Heart left ventricle (tissue), 16 donors: ENCODE results near the gene PLA2R1. TPM values are rescaled to one million over a fixed set of nuclear protein-coding genes. Genes with fewer than 3 reads are reported as not detected.

Source experiments
- ATAC-seq, 4 donors: fragments of 200-7000 bp; cut with Tn5 transposase; one replicate each; pipeline ENCODE4 v1.9.1; 2020 to 2022; ENCODE audit warnings: moderate library complexity in 4 of 4, mild to moderate bottlenecking in 3 of 4, moderate number of reproducible peaks in 1 of 4
- DNase-seq, 5 donors: peaks; one replicate each; pipeline ENCODE4 v3.0.0-alpha.2; 2020
- H3K27ac ChIP-seq, 12 donors: fragments of 200-600 bp; sonication (generic) in 4 of 12; one replicate each; pipeline versions ENCODE4 v1.5.0 to v1.8.0; 2016 to 2022; ENCODE audit warnings: mild to moderate bottlenecking in 2 of 12
- H3K27me3 ChIP-seq, 9 donors: fragments of 200-600 bp; sonication (generic) in 2 of 9; one replicate each; pipeline versions ENCODE4 v1.5.1 to v1.8.0; 2016 to 2022; ENCODE audit warnings: mild to moderate bottlenecking in 3 of 9
- H3K36me3 ChIP-seq, 9 donors: fragments of 200-600 bp; sonication (generic) in 2 of 9; one replicate each; pipeline versions ENCODE4 v1.5.0 to v1.8.0; 2018 to 2022; ENCODE audit warnings: mild to moderate bottlenecking in 2 of 9
- H3K4me1 ChIP-seq, 12 donors: fragments of 200-600 bp; sonication (generic) in 4 of 12; one replicate each; pipeline versions ENCODE4 v1.5.0 to v1.8.0; 2016 to 2022; ENCODE audit warnings: mild to moderate bottlenecking in 3 of 12
- H3K4me3 ChIP-seq, 12 donors: fragments of 200-600 bp; sonication (generic) in 4 of 12; one replicate each; pipeline versions ENCODE4 v1.5.0 to v1.8.0; 2017 to 2022; ENCODE audit warnings: mild to moderate bottlenecking in 9 of 12, moderate library complexity in 4 of 12
- H3K9me3 ChIP-seq, 12 donors: fragments of 200-600 bp; sonication (generic) in 4 of 12; one replicate each; pipeline versions ENCODE4 v1.5.0 to v1.8.0; 2016 to 2022; ENCODE audit warnings: mild to moderate bottlenecking in 1 of 12
- POLR2A ChIP-seq, 2 donors: fragments of 450-650 bp; IDR thresholded peaks; one replicate each; pipeline ENCODE4 v1.6.1; 2017; ENCODE audit warnings: antibody characterized with exemption in 2 of 2, mild to moderate bottlenecking in 2 of 2, moderate library complexity in 2 of 2
- WGBS, 4 donors: extraction: QIAGEN DNeasy Blood & Tissue Kit in 2 of 4; methylation state at CpG; one replicate each; pipeline versions ENCODE4 v1.1.5 to v1.1.7; 2013 to 2018; 5-methylcytosine and 5-hydroxymethylcytosine counted together
- intact Hi-C, 10 donors: fragments of 100-400 bp; cut with DNase I; formaldehyde crosslinking; loops; one replicate each; pipeline versions ENCODE4 v1.11.1 to v1.14.2; 2022
- polyA plus RNA-seq, 2 donors: library from polyadenylated mRNA; stranded (reverse); fragments of 200-250 nt; gene quantifications; one replicate each; pipeline ENCODE4 v1.2.3, GENCODE V29; 2013
- total RNA-seq, 9 donors: library from RNA; depleted of rRNA in 2 of 9; stranded (reverse); fragments of >200 nt in 2 of 9; fragmentation: NEBNext Ultra II Directional in 3 of 9; extraction: Animal tissue kit (Norgen Biotek cat#: 25700) in 3 of 9; gene quantifications; one replicate each; pipeline versions ENCODE4 v1.1.0 to v1.2.4, GENCODE V29; 2016 to 2023
- TF ChIP-seq, protein P1 (sequence below), 12 donors: fragments of 200-600 bp; sonication (generic) in 4 of 12; IDR thresholded peaks; one replicate each; pipeline versions ENCODE4 v1.5.0 to v1.8.0; 2018 to 2022; ENCODE audit warnings: antibody characterized with exemption in 12 of 12, mild to moderate bottlenecking in 5 of 12
- donor health status: ischemic (EF 13 %, LVEDD 7.1; RV severe dilation, severe dysfunction).
- donor health status: healthy with polysubstance abuse.
- donor health status: DM: no; HTN: yes; CAD: no.
- donor health status: DM: no; HTN: no; CAD: no.
- donor health status: ischemic (EF 25% LVEDD 6.9; RV normal size, moderate dysfunction).
- donor health status: ischemic (EF 25% LVEDD 5.7; RV mildly dilated, moderate dysfunction).
- donor health status: healthy.
- donor health status: DM: yes; HTN: yes; CAD: no.
- donor health status: ischemic (EF 35%, LVEDD 5.7; RV mildly dilated, moderate dysfunction).
- donor health status: nonischemic (EF 11% LVEDD 7.7; RV severe dilation, severe dysfunction).
- donor health status: DM: yes; HTN: yes; CAD: no.
- donor health status: PGD.
- donor health status: ischemic (EF 29% LVEDD 5.4; RV normal size, mild dysfunction).
- donor health status: nonischemic (EF 23%, LVEDD 6.1; RV moderate dilation, normal function).

The PLA2R1 gene
- total and polyA plus RNA-seq, 11 donors, result 0.36 to 4.7 (median 2.1) TPM

DNA sequence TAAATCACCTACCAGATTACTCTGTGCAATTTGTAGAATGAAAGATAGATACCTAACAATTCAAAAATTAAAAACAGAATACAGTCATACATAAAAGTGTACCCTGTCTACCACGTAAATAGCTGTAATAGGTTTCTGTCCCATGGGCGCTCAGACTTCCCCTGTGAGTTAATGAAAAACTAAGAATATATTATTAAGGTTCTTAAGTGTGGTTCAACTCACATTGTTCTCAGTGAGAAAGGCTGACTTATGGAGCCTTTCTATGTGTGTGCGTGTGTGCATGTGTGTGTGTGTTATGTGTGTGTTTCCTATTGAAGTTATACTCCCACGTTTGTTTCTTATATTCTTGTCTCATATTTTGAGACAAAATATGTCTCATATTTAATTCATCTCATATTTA, 149.8 kb downstream of the PLA2R1 start:
- no peaks in the 10 kb centered on the region for H3K4me1 ChIP-seq
- H3K27ac ChIP-seq, result no peak overlapping the region
- DNase-seq (no peak), ATAC-seq (no peak)
- H3K4me3 ChIP-seq, result no peak overlapping the region
- H3K27me3 ChIP-seq, result no peaks in the 10 kb centered on the region
- no peaks in the 10 kb centered on the region for H3K36me3 ChIP-seq
- H3K9me3 ChIP-seq, result no peaks in the 10 kb centered on the region
- intact Hi-C loops, result no loop called here
- WGBS, 4 donors, result 89 to 94% (median 92%) methylated on average over 4 of the region's 4 CpGs
- no peak for TF ChIP-seq POLR2A (IDR thresholded peaks at IDR 0.05)
- TF ChIP-seq, protein P1, sequence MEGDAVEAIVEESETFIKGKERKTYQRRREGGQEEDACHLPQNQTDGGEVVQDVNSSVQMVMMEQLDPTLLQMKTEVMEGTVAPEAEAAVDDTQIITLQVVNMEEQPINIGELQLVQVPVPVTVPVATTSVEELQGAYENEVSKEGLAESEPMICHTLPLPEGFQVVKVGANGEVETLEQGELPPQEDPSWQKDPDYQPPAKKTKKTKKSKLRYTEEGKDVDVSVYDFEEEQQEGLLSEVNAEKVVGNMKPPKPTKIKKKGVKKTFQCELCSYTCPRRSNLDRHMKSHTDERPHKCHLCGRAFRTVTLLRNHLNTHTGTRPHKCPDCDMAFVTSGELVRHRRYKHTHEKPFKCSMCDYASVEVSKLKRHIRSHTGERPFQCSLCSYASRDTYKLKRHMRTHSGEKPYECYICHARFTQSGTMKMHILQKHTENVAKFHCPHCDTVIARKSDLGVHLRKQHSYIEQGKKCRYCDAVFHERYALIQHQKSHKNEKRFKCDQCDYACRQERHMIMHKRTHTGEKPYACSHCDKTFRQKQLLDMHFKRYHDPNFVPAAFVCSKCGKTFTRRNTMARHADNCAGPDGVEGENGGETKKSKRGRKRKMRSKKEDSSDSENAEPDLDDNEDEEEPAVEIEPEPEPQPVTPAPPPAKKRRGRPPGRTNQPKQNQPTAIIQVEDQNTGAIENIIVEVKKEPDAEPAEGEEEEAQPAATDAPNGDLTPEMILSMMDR (IDR thresholded peaks at IDR 0.05), result no peak

DNA sequence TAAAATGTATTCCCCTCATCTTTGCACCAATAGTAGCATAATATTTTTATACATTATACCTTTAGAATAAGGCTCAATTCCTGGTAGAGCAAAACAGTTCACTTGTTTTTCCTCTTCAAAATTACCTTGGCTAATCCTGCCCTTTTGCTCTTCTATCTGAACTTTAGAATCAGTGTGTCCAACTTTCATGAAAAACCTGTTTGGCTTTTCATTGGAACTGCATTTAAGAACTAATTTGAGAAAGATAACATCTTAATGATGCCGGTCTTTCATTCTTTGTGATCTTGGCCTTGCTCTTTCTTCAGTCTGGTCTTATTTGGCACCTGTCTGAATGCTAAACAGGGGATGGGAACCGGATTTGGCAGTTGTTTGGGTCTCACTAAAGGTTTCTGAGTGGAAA, 151.5 kb downstream of the PLA2R1 start:
- TF ChIP-seq, protein P1 (IDR thresholded peaks at IDR 0.05), result no peak
- no peak for TF ChIP-seq POLR2A (IDR thresholded peaks at IDR 0.05)

DNA sequence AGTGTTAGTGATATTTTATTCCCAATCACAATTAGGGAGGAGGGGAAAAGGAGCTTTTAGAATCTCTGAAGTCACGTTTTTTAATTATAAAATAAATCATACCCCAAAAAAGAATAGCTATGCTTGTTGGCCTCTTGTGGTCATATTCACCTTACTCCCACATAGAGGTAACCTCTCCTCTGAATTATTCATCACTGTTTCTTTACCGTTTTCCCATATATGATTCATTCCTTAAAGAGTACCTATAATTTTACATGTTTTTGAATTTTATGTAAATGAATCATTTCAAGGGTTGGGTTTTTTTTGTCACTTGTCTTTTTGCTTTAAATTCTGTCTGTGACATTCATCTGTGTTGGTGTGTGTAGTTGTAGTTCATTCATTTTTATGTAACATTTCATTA, 153.8 kb downstream of the PLA2R1 start:
- ATAC-seq (no peak), DNase-seq (no peak)
- intact Hi-C loops, result no loop called here
- peaks cover 0 to 11% (median 0%) of the 10 kb centered on the region in 9 donors for H3K27me3 ChIP-seq
- no peaks in the 10 kb centered on the region for H3K9me3 ChIP-seq
- 75 to 88% (median 82%) methylated on average over 2 of the region's 2 CpGs for WGBS, 4 donors
- no peak overlapping the region for H3K27ac ChIP-seq
- no peak for TF ChIP-seq POLR2A (IDR thresholded peaks at IDR 0.05)
- TF ChIP-seq, protein P1 (IDR thresholded peaks at IDR 0.05), result no peak
- H3K4me1 ChIP-seq, result peaks cover 0 to 13% (median 8%) of the 10 kb centered on the region in 12 donors
- H3K36me3 ChIP-seq, result no peaks in the 10 kb centered on the region
- H3K4me3 ChIP-seq, result no peak overlapping the region

More for the DNA sequence above, 151.5 kb downstream of the PLA2R1 start:
- no peaks in the 10 kb centered on the region for H3K27me3 ChIP-seq
- H3K4me3 ChIP-seq, result no peak overlapping the region
- H3K4me1 ChIP-seq, result no peaks in the 10 kb centered on the region
- intact Hi-C loops, result no loop called here
- H3K36me3 ChIP-seq, result no peaks in the 10 kb centered on the region
- no peak for ATAC-seq
- no peak overlapping the region for H3K27ac ChIP-seq
- no peaks in the 10 kb centered on the region for H3K9me3 ChIP-seq
- WGBS, 4 donors, result 33 to 74% (median 47%) methylated on average over 2 of the region's 2 CpGs
- DNase-seq, result no peak

DNA sequence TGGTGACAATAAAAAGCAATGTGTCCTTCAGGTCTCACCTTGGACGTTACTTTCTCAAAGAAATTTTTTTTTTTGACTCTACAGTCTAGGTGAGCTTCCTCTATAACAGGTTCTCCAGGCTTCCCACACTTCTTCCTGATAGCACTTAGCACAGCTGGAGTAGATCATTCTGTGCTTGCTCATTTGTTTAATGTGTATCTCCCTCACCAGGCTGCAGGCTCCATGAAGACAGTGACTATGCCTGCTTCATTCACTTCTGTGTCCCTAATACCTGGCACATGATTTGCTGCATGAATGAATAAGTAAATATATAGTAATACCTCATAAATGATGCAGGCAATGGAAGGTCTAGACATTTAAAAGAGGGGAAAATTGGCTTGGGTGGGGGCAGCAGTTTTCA, 154.5 kb downstream of the PLA2R1 start:
- peaks cover 0 to 20% (median 9%) of the 10 kb centered on the region in 12 donors for H3K4me1 ChIP-seq
- no peak overlapping the region for H3K27ac ChIP-seq
- intact Hi-C loops, result no loop called here
- H3K36me3 ChIP-seq, result no peaks in the 10 kb centered on the region
- no peak for ATAC-seq
- peaks cover 0 to 11% (median 0%) of the 10 kb centered on the region in 9 donors for H3K27me3 ChIP-seq
- no peaks in the 10 kb centered on the region for H3K9me3 ChIP-seq
- DNase-seq, result no peak
- TF ChIP-seq POLR2A (IDR thresholded peaks at IDR 0.05), result no peak
- TF ChIP-seq, protein P1 (IDR thresholded peaks at IDR 0.05), result no peak
- no peak overlapping the region for H3K4me3 ChIP-seq
- 63 to 75% (median 68%) methylated on average over 1 of the region's 1 CpG for WGBS, 4 donors
